ENCODE data around the gene RNF207.

RNF207 gene

GRCh38 chr1:6262555-6263420, 56.9 kb downstream of the RNF207 start:
- TF ChIP-seq SPI1 (IDR thresholded peaks at IDR 0.05; ENCODE audit: low read depth, low read length) (no peak), POLR2AphosphoS5 (IDR thresholded peaks at IDR 0.05; ENCODE audit: low read depth, low read length) (no peak), POLR2A (IDR thresholded peaks at IDR 0.05; ENCODE audit: low read depth, low read length) (no peak)
- no peak for FAIRE-seq
- DNase-seq (ENCODE audit: insufficient read length, low spot score): no peak

GRCh38 chr1:6263716-6264115, 57.8 kb downstream of the RNF207 start:
- TF ChIP-seq POLR2AphosphoS5 (IDR thresholded peaks at IDR 0.05; ENCODE audit: low read depth, low read length) (no peak), SPI1 (IDR thresholded peaks at IDR 0.05; ENCODE audit: low read depth, low read length) (no peak), PAX5 (IDR thresholded peaks at IDR 0.05; ENCODE audit: insufficient read depth, low read length, severe bottlenecking) (no peak), TAF1 (IDR thresholded peaks at IDR 0.05; ENCODE audit: low read depth, low read length) (no peak), POLR2A (IDR thresholded peaks at IDR 0.05; ENCODE audit: low read depth, low read length) (no peak), POU2F2 (IDR thresholded peaks at IDR 0.05; ENCODE audit: low read depth, low read length) (no peak)
- FAIRE-seq: no peak

GRCh38 chr1:6265151-6265550, 59.2 kb downstream of the RNF207 start:
- no peak for DNase-seq (ENCODE audit: insufficient read length, low spot score)
- TF ChIP-seq PAX5 (IDR thresholded peaks at IDR 0.05; ENCODE audit: insufficient read depth, low read length, severe bottlenecking): no peak
- FAIRE-seq: no peak

More at GRCh38 chr1:6263716-6264115, 57.8 kb downstream of the RNF207 start:
- no peak for DNase-seq (ENCODE audit: insufficient read length, low spot score)

GRCh38 chr1:6266641-6267040, 60.7 kb downstream of the RNF207 start:
- no peak for DNase-seq (ENCODE audit: insufficient read length, low spot score)
- TF ChIP-seq POLR2AphosphoS5 (IDR thresholded peaks at IDR 0.05; ENCODE audit: low read depth, low read length) (no peak), POLR2A (IDR thresholded peaks at IDR 0.05; ENCODE audit: low read depth, low read length) (no peak), POU2F2 (IDR thresholded peaks at IDR 0.05; ENCODE audit: low read depth, low read length) (no peak), PAX5 (IDR thresholded peaks at IDR 0.05; ENCODE audit: insufficient read depth, low read length, severe bottlenecking) (no peak), TAF1 (IDR thresholded peaks at IDR 0.05; ENCODE audit: low read depth, low read length) (no peak), SPI1 (IDR thresholded peaks at IDR 0.05; ENCODE audit: low read depth, low read length) (no peak)
- no peak for FAIRE-seq

DNA sequence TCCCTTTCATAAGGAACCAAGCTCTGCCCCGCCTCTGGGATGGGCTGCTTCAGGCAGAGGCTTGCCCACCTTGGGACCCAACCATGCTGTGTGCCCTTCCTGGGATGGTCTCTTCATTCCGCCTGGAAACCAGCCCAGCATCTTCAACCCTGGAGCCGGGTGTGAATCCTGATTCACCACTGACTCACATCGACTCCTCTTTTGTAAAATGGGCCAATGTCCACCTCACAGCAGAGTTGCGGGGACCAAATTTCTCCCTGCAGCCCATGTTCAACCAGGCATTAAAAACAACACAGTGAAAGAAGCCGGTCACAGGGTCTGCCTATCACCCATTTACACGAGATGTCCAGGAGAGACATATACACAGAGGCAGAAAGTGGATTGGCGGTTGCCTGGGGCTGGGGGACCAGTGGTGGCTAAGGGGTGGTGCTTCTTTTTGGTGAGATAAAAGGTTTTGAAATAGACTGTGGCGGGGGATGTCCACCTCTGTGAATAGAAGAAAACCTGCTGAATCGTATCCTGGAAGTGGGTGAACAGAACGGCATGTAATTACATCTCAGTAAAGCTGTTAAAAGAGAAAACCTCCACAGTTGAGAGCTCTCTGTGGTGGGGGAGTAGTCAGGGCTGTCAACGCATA, 61.9 kb downstream of the RNF207 start:
- TF ChIP-seq POU2F2 (IDR thresholded peaks at IDR 0.05; ENCODE audit: low read depth, low read length) (no peak), SPI1 (IDR thresholded peaks at IDR 0.05; ENCODE audit: low read depth, low read length) (no peak), PAX5 (IDR thresholded peaks at IDR 0.05; ENCODE audit: insufficient read depth, low read length, severe bottlenecking) (no peak)
- DNase-seq (ENCODE audit: insufficient read length, low spot score) (no peak), FAIRE-seq (no peak)

- no peak for FAIRE-seq
- no peak for DNase-seq (ENCODE audit: insufficient read length, low spot score)
- no peak for TF ChIP-seq POLR2AphosphoS5 (IDR thresholded peaks at IDR 0.05; ENCODE audit: low read depth, low read length)
- TF ChIP-seq POU2F2 (IDR thresholded peaks at IDR 0.05; ENCODE audit: low read depth, low read length): no peak
- TF ChIP-seq SPI1 (IDR thresholded peaks at IDR 0.05; ENCODE audit: low read depth, low read length): no peak
Measured at GRCh38 chr1:6268415-6268814, 62.5 kb downstream of the RNF207 start.

GRCh38 chr1:6269296-6269695, 63.4 kb downstream of the RNF207 start:
- no peak for TF ChIP-seq POLR2A (IDR thresholded peaks at IDR 0.05; ENCODE audit: low read depth, low read length)
- no peak for TF ChIP-seq SPI1 (IDR thresholded peaks at IDR 0.05; ENCODE audit: low read depth, low read length)
- no peak for TF ChIP-seq POLR2AphosphoS5 (IDR thresholded peaks at IDR 0.05; ENCODE audit: low read depth, low read length)
- TF ChIP-seq POU2F2 (IDR thresholded peaks at IDR 0.05; ENCODE audit: low read depth, low read length): no peak
- TF ChIP-seq TAF1 (IDR thresholded peaks at IDR 0.05; ENCODE audit: low read depth, low read length): no peak
- no peak for TF ChIP-seq PAX5 (IDR thresholded peaks at IDR 0.05; ENCODE audit: insufficient read depth, low read length, severe bottlenecking)
- FAIRE-seq (no peak), DNase-seq (ENCODE audit: insufficient read length, low spot score) (no peak)

GRCh38 chr1:6269720-6270400, 63.9 kb downstream of the RNF207 start:
- DNase-seq (ENCODE audit: insufficient read length, low spot score): no peak
- no peak for FAIRE-seq
- TF ChIP-seq POU2F2 (IDR thresholded peaks at IDR 0.05; ENCODE audit: low read depth, low read length) (no peak), POLR2A (IDR thresholded peaks at IDR 0.05; ENCODE audit: low read depth, low read length) (no peak), PAX5 (IDR thresholded peaks at IDR 0.05; ENCODE audit: insufficient read depth, low read length, severe bottlenecking) (no peak), SPI1 (IDR thresholded peaks at IDR 0.05; ENCODE audit: low read depth, low read length) (no peak), TAF1 (IDR thresholded peaks at IDR 0.05; ENCODE audit: low read depth, low read length) (no peak), POLR2AphosphoS5 (IDR thresholded peaks at IDR 0.05; ENCODE audit: low read depth, low read length) (no peak)

DNA sequence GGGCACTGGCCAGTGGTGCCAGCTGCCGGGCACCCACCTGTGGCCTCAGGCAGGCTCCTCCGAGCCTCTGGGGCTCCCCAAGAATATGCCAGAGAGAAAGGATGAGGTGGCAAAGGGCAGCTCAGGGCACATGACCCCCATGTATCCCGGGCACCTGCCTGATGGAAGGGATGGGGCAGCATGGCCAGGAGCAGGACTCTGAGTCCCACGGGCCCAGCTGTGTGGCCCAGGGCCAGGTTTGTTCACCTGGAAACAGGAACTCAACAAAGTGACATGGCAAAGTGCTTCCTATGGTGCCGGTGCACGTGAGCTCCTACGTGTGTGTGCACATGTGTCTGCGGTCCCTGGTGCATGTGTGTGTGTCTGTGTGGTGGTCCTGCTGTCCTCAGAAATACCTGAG, 64.5 kb downstream of the RNF207 start:
- TF ChIP-seq POU2F2 (IDR thresholded peaks at IDR 0.05; ENCODE audit: low read depth, low read length) (no peak), POLR2AphosphoS5 (IDR thresholded peaks at IDR 0.05; ENCODE audit: low read depth, low read length) (no peak), PAX5 (IDR thresholded peaks at IDR 0.05; ENCODE audit: insufficient read depth, low read length, severe bottlenecking) (no peak), TAF1 (IDR thresholded peaks at IDR 0.05; ENCODE audit: low read depth, low read length) (no peak), SPI1 (IDR thresholded peaks at IDR 0.05; ENCODE audit: low read depth, low read length) (no peak), POLR2A (IDR thresholded peaks at IDR 0.05; ENCODE audit: low read depth, low read length) (no peak)
- DNase-seq (ENCODE audit: insufficient read length, low spot score) (no peak), FAIRE-seq (no peak)
